Bone marrow (tissue), 2 donors: ENCODE measurements around the gene ICE2.

Source experiments
- DNase-seq, 2 donors: peaks; one replicate each; lab custom pipeline; 2025; lab: John Stamatoyannopoulos, UW

The ICE2 gene

GRCh38 chr15:60390231-60390630 lies 88.7 kb downstream of the ICE2 start:
- DNase-seq, result no peak

- DNase-seq, result no peak
Observed at GRCh38 chr15:60389261-60390077, 89.5 kb downstream of the ICE2 start.

GRCh38 chr15:60387321-60387720 lies 91.6 kb downstream of the ICE2 start:
- no peak for DNase-seq

- DNase-seq, result no peak
Observed at GRCh38 chr15:60386615-60387014, 92.3 kb downstream of the ICE2 start.

GRCh38 chr15:60385620-60386552 lies 93.1 kb downstream of the ICE2 start:
- no peak for DNase-seq

- no peak for DNase-seq
Observed at GRCh38 chr15:60384526-60385126, 94.3 kb downstream of the ICE2 start.

- no peak for DNase-seq
Observed at GRCh38 chr15:60384053-60384452, 94.9 kb downstream of the ICE2 start.

- DNase-seq, result no peak
Observed at GRCh38 chr15:60382773-60383674, 95.9 kb downstream of the ICE2 start.

- no peak for DNase-seq
Observed at GRCh38 chr15:60381148-60381788, 97.7 kb downstream of the ICE2 start.

GRCh38 chr15:60379525-60380274 lies 99.2 kb downstream of the ICE2 start:
- DNase-seq, result no peak

GRCh38 chr15:60379185-60379524 lies 99.8 kb downstream of the ICE2 start:
- DNase-seq, result no peak

- no peak for DNase-seq
Observed at GRCh38 chr15:60376677-60377095, 102.3 kb downstream of the ICE2 start.

GRCh38 chr15:60375306-60375705 lies 103.6 kb downstream of the ICE2 start:
- DNase-seq, result no peak

GRCh38 chr15:60374628-60375081 lies 104.3 kb downstream of the ICE2 start:
- DNase-seq, result no peak

GRCh38 chr15:60374209-60374608 lies 104.7 kb downstream of the ICE2 start:
- DNase-seq, result no peak

GRCh38 chr15:60373745-60374144 lies 105.2 kb downstream of the ICE2 start:
- no peak for DNase-seq

GRCh38 chr15:60373327-60373726 lies 105.6 kb downstream of the ICE2 start:
- DNase-seq, result no peak

- no peak for DNase-seq
Observed at GRCh38 chr15:60372756-60373155, 106.2 kb downstream of the ICE2 start.

GRCh38 chr15:60372227-60372626 lies 106.7 kb downstream of the ICE2 start:
- DNase-seq, result no peak
